Fibroblast of gingiva (primary cell): ENCODE results near the gene APEH.
"Not testable (repeated sequence)": the region's sequence is repeated elsewhere in the genome, so short reads cannot be mapped to it uniquely, and the experiment has no call there.

Experiments
- DNase-seq: peaks from one replicate; pipeline ENCODE4 v3.0.0-alpha.2; 2011; ENCODE audit warnings: low read depth

The APEH gene

GRCh38 chr3:49690856-49691255 lies 16.7 kb downstream of the APEH start:
- not testable (repeated sequence) for DNase-seq

GRCh38 chr3:49691481-49691880 lies 17.3 kb downstream of the APEH start:
- not testable (repeated sequence) for DNase-seq

- not testable (repeated sequence) for DNase-seq
These were observed 20.4 kb downstream of the APEH start for GRCh38 chr3:49694409-49695070.

- not testable (repeated sequence) for DNase-seq
These were observed 21.3 kb downstream of the APEH start for GRCh38 chr3:49695350-49696015.

- peak; percentile 55 for DNase-seq
These were observed 25.3 kb downstream of the APEH start for GRCh38 chr3:49699281-49699979.

- no peak for DNase-seq
These were observed 25.9 kb downstream of the APEH start for GRCh38 chr3:49700014-49700413.

- DNase-seq = no peak
These were observed 26.4 kb downstream of the APEH start for GRCh38 chr3:49700453-49701128.

GRCh38 chr3:49701388-49702077 lies 27.4 kb downstream of the APEH start:
- DNase-seq = no peak

GRCh38 chr3:49702672-49703071 lies 28.5 kb downstream of the APEH start:
- DNase-seq = no peak

- peak; percentile 49 for DNase-seq
These were observed 29.3 kb downstream of the APEH start for GRCh38 chr3:49703443-49703927.

GRCh38 chr3:49703956-49704355 lies 29.8 kb downstream of the APEH start:
- no peak for DNase-seq

GRCh38 chr3:49704629-49705028 lies 30.5 kb downstream of the APEH start:
- DNase-seq = no peak

GRCh38 chr3:49705390-49705960 lies 31.3 kb downstream of the APEH start:
- DNase-seq = no peak

GRCh38 chr3:49706456-49707112 lies 32.4 kb downstream of the APEH start:
- no peak for DNase-seq

- DNase-seq = no peak
These were observed 32.9 kb downstream of the APEH start for GRCh38 chr3:49707113-49707480.

GRCh38 chr3:49709852-49710251 lies 35.7 kb downstream of the APEH start:
- DNase-seq = no peak

- DNase-seq = no peak
These were observed 37.3 kb downstream of the APEH start for GRCh38 chr3:49711489-49711888.

GRCh38 chr3:49712166-49712565 lies 38.0 kb downstream of the APEH start:
- DNase-seq = no peak

- no peak for DNase-seq
These were observed 38.6 kb downstream of the APEH start for GRCh38 chr3:49712631-49713317.

- DNase-seq = no peak
These were observed 39.4 kb downstream of the APEH start for GRCh38 chr3:49713336-49714105.
